HG02870 (cell line): Measurements from ENCODE around the gene SORBS2.
A peak's percentile ranks its signal among the peaks of the same experiment; 100 is the strongest.

Experiments used
- ATAC-seq: cut with Tn5 transposase; IDR thresholded peaks from one replicate; pipeline ENCODE4 v1.9.1; 2021; ENCODE audit warnings: mild to moderate bottlenecking, moderate library complexity; ENCODE audit not compliant: unreplicated experiment

The SORBS2 gene

GRCh38 chr4:185740471-185740873, 71.5 kb downstream of the SORBS2 start:
- ATAC-seq, result no peak

- ATAC-seq, result no peak
These were observed 73.2 kb downstream of the SORBS2 start for GRCh38 chr4:185738820-185739219.

- ATAC-seq, result no peak
These were observed 73.9 kb downstream of the SORBS2 start for GRCh38 chr4:185738038-185738552.

- no peak for ATAC-seq
These were observed 74.4 kb downstream of the SORBS2 start for GRCh38 chr4:185737489-185738037.

GRCh38 chr4:185736882-185737281, 75.1 kb downstream of the SORBS2 start:
- ATAC-seq, result no peak

- no peak for ATAC-seq
These were observed 76.1 kb downstream of the SORBS2 start for GRCh38 chr4:185735866-185736400.

GRCh38 chr4:185734930-185735329, 77.1 kb downstream of the SORBS2 start:
- no peak for ATAC-seq

- ATAC-seq, result peak; percentile 62
These were observed 77.8 kb downstream of the SORBS2 start for GRCh38 chr4:185734214-185734613.

- peak; percentile 52 for ATAC-seq
These were observed 81.0 kb downstream of the SORBS2 start for GRCh38 chr4:185730849-185731608.

GRCh38 chr4:185730387-185730786, 81.6 kb downstream of the SORBS2 start:
- ATAC-seq, result peak; percentile 41

GRCh38 chr4:185729391-185729804, 82.6 kb downstream of the SORBS2 start:
- ATAC-seq, result no peak

GRCh38 chr4:185728893-185729292, 83.1 kb downstream of the SORBS2 start:
- no peak for ATAC-seq

GRCh38 chr4:185726931-185727330, 85.1 kb downstream of the SORBS2 start:
- ATAC-seq, result no peak

- ATAC-seq, result no peak
These were observed 88.2 kb downstream of the SORBS2 start for GRCh38 chr4:185723631-185724260.

GRCh38 chr4:185722029-185722316, 90.0 kb downstream of the SORBS2 start:
- no peak for ATAC-seq

GRCh38 chr4:185721190-185722028, 90.6 kb downstream of the SORBS2 start:
- no peak for ATAC-seq

GRCh38 chr4:185719500-185719858, 92.5 kb downstream of the SORBS2 start:
- no peak for ATAC-seq

GRCh38 chr4:185718578-185719499, 93.2 kb downstream of the SORBS2 start:
- ATAC-seq, result no peak

GRCh38 chr4:185717377-185717741, 94.6 kb downstream of the SORBS2 start:
- no peak for ATAC-seq
